SU-DHL-6 (cell line): Measurements from ENCODE around the gene STK32B.

Experiments
- EZH2phosphoT487 ChIP-seq: fragments of 200-600 bp; sonication (generic), shearing (Covaris generic); conservative IDR thresholded peaks from 2 replicates; pipeline ENCODE4 v1.6.1; 2018; ENCODE audit warnings: mild to moderate bottlenecking, antibody characterized with exemption, low read length, moderate library complexity, mixed read lengths
- TF ChIP-seq, protein P1 (sequence below): fragments of 200-600 bp; sonication (generic); IDR thresholded peaks from one replicate; pipeline ENCODE4 v1.5.1; 2017; ENCODE audit warnings: antibody characterized with exemption, mild to moderate bottlenecking, low read length, moderate library complexity; ENCODE audit not compliant: insufficient read depth, poor library complexity, severe bottlenecking

GRCh38 chr4:5118091-5118786, 67.0 kb downstream of the STK32B start:
- TF ChIP-seq, protein P1, sequence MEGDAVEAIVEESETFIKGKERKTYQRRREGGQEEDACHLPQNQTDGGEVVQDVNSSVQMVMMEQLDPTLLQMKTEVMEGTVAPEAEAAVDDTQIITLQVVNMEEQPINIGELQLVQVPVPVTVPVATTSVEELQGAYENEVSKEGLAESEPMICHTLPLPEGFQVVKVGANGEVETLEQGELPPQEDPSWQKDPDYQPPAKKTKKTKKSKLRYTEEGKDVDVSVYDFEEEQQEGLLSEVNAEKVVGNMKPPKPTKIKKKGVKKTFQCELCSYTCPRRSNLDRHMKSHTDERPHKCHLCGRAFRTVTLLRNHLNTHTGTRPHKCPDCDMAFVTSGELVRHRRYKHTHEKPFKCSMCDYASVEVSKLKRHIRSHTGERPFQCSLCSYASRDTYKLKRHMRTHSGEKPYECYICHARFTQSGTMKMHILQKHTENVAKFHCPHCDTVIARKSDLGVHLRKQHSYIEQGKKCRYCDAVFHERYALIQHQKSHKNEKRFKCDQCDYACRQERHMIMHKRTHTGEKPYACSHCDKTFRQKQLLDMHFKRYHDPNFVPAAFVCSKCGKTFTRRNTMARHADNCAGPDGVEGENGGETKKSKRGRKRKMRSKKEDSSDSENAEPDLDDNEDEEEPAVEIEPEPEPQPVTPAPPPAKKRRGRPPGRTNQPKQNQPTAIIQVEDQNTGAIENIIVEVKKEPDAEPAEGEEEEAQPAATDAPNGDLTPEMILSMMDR, result no peak
- no peak for TF ChIP-seq EZH2phosphoT487
